Endothelial cell of umbilical vein (primary cell): ENCODE measurements around the gene TYW5. TPM values are rescaled to one million over a fixed set of nuclear protein-coding genes. Genes with fewer than 3 reads are reported as not detected.

Experiments
- BruUV-seq: library from RNA; stranded (reverse); fragments of 400-500 nt; replicated peaks from 2 replicates; lab custom pipeline; 2021; lab: Mats Ljungman, UMichigan
- CTCF ChIA-PET: fragments of 300-600, 350-600 bp; sonication (Branson Sonifier 250); formaldehyde crosslinking; loops from one replicate; lab custom pipeline; 2021; ENCODE audit warnings: antibody characterized with exemption, inconsistent platforms; lab: Charles Lee
- POLR2A ChIA-PET: fragments of 300-600, 350-600 bp; sonication (Branson Sonifier 250); formaldehyde crosslinking; loops from one replicate; lab custom pipeline; 2021; ENCODE audit warnings: antibody characterized with exemption, inconsistent platforms; lab: Charles Lee
- DNase-seq: peaks from one replicate; pipeline ENCODE4 v3.0.0-alpha.2; 2011; ENCODE audit warnings: low read depth, low spot score
- FAIRE-seq: peaks from 2 replicates; lab custom pipeline; 2011; peaks lifted over from hg19 to GRCh38; lab: Jason Lieb, UNC
- H2AFZ ChIP-seq: 2 replicates; pipeline ENCODE4 v1.6.0; 2012; ENCODE audit warnings: low read depth, low read length, control low read depth, inconsistent platforms
- H3K27ac ChIP-seq: 2 replicates; pipeline ENCODE4 v1.5.1; 2011; ENCODE audit warnings: low read depth, mild to moderate bottlenecking, control low read depth, low read length, moderate library complexity; ENCODE audit not compliant: insufficient read depth
- H3K27me3 ChIP-seq, 2 experiments: 2 replicates each; pipeline versions ENCODE4 v1.6.0 to v1.6.1; 2011; ENCODE audit warnings: low read length in 2 of 2, mixed read lengths in 1 of 2; ENCODE audit not compliant: control insufficient read depth in 2 of 2, insufficient read depth in 2 of 2
- H3K36me3 ChIP-seq, 2 experiments: 2 replicates in 1 of 2; 3 replicates in 1 of 2; pipeline ENCODE4 v1.5.1; 2011; ENCODE audit warnings: low read length in 2 of 2, mild to moderate bottlenecking in 1 of 2, moderate library complexity in 1 of 2; ENCODE audit not compliant: control insufficient read depth in 2 of 2, insufficient read depth in 2 of 2; ENCODE audit errors: extremely low read depth in 1 of 2
- H3K4me1 ChIP-seq: 3 replicates; pipeline ENCODE4 v1.5.1; 2011; ENCODE audit warnings: mild to moderate bottlenecking, low read length; ENCODE audit not compliant: control insufficient read depth, insufficient read depth; ENCODE audit errors: extremely low read depth
- H3K4me2 ChIP-seq: 2 replicates; pipeline ENCODE4 v1.6.1; 2011; ENCODE audit warnings: low read length, control low read depth, mixed read lengths; ENCODE audit not compliant: insufficient read depth
- H3K4me3 ChIP-seq, 3 experiments: fragments of 200-600 bp in 1 of 3; sonication (generic), shearing (Covaris generic) in 1 of 3; replicated peaks in 1 of 3; 2 replicates each; pipeline ENCODE4 v1.5.1; 2011 to 2016; ENCODE audit warnings: control low read depth in 3 of 3, low read length in 3 of 3, mild to moderate bottlenecking in 2 of 3, inconsistent platforms in 1 of 3, low read depth in 1 of 3, moderate library complexity in 1 of 3; ENCODE audit not compliant: insufficient read depth in 1 of 3
- H3K79me2 ChIP-seq: 2 replicates; pipeline ENCODE4 v1.6.0; 2012; ENCODE audit warnings: low read length, inconsistent platforms; ENCODE audit not compliant: control insufficient read depth, insufficient read depth
- H3K9ac ChIP-seq: replicated peaks from 2 replicates; pipeline ENCODE3; 2011; ENCODE audit warnings: low read length, control low read depth; ENCODE audit not compliant: insufficient read depth; ENCODE audit errors: extremely low read depth
- H3K9me1 ChIP-seq: replicated peaks from 3 replicates; pipeline ENCODE4 v1.6.0; 2011; ENCODE audit warnings: mild to moderate bottlenecking, low read length; ENCODE audit not compliant: control insufficient read depth, insufficient read depth; ENCODE audit errors: extremely low read depth
- H3K9me3 ChIP-seq: replicated peaks from 2 replicates; pipeline ENCODE4 v1.5.1; 2012; ENCODE audit warnings: low read length, inconsistent platforms; ENCODE audit not compliant: control insufficient read depth, insufficient read depth
- H4K20me1 ChIP-seq: replicated peaks from 2 replicates; pipeline ENCODE3; 2011; ENCODE audit warnings: mild to moderate bottlenecking, low read length; ENCODE audit not compliant: control insufficient read depth, insufficient read depth; ENCODE audit errors: extremely low read depth
- CTCF ChIP-seq, 2 donors: IDR thresholded peaks; 1 replicate in 1 of 2; 2 replicates in 1 of 2; pipeline ENCODE4 v1.5.1; 2011; ENCODE audit warnings: low read length in 2 of 2, mild to moderate bottlenecking in 2 of 2, moderate library complexity in 2 of 2, control low read depth in 1 of 2, inconsistent platforms in 1 of 2, low read depth in 1 of 2; ENCODE audit not compliant: insufficient read depth in 1 of 2; ENCODE audit errors: extremely low read depth in 1 of 2
- EZH2 ChIP-seq: IDR thresholded peaks from 2 replicates; pipeline ENCODE4 v1.6.1; 2012; ENCODE audit warnings: borderline replicate concordance, low read depth, mild to moderate bottlenecking, moderate library complexity, low read length, inconsistent platforms; ENCODE audit not compliant: severe bottlenecking
- FOS ChIP-seq: IDR thresholded peaks from 2 replicates; pipeline ENCODE4 v1.6.1; 2011; ENCODE audit warnings: mild to moderate bottlenecking, low read length, moderate library complexity, borderline replicate concordance; ENCODE audit not compliant: insufficient read depth
- GATA2 ChIP-seq: IDR thresholded peaks from 2 replicates; pipeline ENCODE4 v1.7.0; 2011; ENCODE audit warnings: low read depth, mild to moderate bottlenecking, moderate library complexity, mixed read lengths, low read length; ENCODE audit not compliant: insufficient read length, insufficient read depth
- JUN ChIP-seq: IDR thresholded peaks from 2 replicates; pipeline ENCODE4 v1.6.1; 2011; ENCODE audit warnings: borderline replicate concordance, low read depth; ENCODE audit not compliant: insufficient read length, insufficient read depth
- MAX ChIP-seq: IDR thresholded peaks from 2 replicates; pipeline ENCODE4 v1.6.1; 2011; ENCODE audit not compliant: insufficient read depth, insufficient read length
- MYC ChIP-seq: IDR thresholded peaks from one replicate; pipeline ENCODE4 v1.6.1; 2011; ENCODE audit warnings: mild to moderate bottlenecking, low read depth, low read length
- POLR2A ChIP-seq: IDR thresholded peaks from 2 replicates; pipeline ENCODE4 v1.6.1; 2012; ENCODE audit warnings: low read depth, mild to moderate bottlenecking, control low read depth, low read length
- POLR2AphosphoS5 ChIP-seq: IDR thresholded peaks from 2 replicates; pipeline ENCODE4 v1.6.1; 2012; ENCODE audit warnings: low read depth, mild to moderate bottlenecking, control low read depth, low read length, moderate library complexity; ENCODE audit not compliant: insufficient read depth
- dilution Hi-C: fragments of 300-500 bp; cut with MboI; formaldehyde crosslinking; loops from one replicate; pipeline ENCODE4 v1.15.0; 2019; ENCODE audit warnings: low sequenced_read_pairs; ENCODE audit not compliant: extremely low pct_ligation_motif_present
- intact Hi-C: fragments of 100-400 bp; cut with micrococcal nuclease; formaldehyde crosslinking; loops from one replicate; pipeline ENCODE4 v1.10.0; 2022
- polyA plus RNA-seq, 4 experiments: library from polyadenylated mRNA; depleted of rRNA in 3 of 4; stranded (reverse) in 3 of 4; unstranded in 1 of 4; fragments of >200 nt; gene quantifications; 2 replicates each; pipeline versions ENCODE4 v1.2.1 to v1.2.3, GENCODE V29; 2011 to 2012; ENCODE audit warnings: missing spikeins in 1 of 4
- total RNA-seq: library from RNA; stranded (reverse); gene quantifications from 2 replicates; pipeline ENCODE4 v1.2.3, GENCODE V29; 2021

TYW5 gene
- total and polyA plus RNA-seq, 2 donors (not counting 3 experiments of a cell fraction or from before 2014, with no cell fraction given) = 2.6 to 8.9 TPM

GRCh38 chr2:199972088-199972626, 16.9 kb upstream of the TYW5 start:
- Histone ChIP-seq H3K36me3 (no peaks in the 10 kb centered on the region), H3K4me2 (no peak overlapping the region), H3K79me2 (no peaks in the 10 kb centered on the region), H3K9me1 (no peaks in the 10 kb centered on the region), H3K4me1 (no peaks in the 10 kb centered on the region), H3K4me3 (no peak overlapping the region), H3K27me3 (no peaks in the 10 kb centered on the region), H3K9me3 (no peaks in the 10 kb centered on the region), H2AFZ (no peak overlapping the region), H4K20me1 (no peaks in the 10 kb centered on the region), H3K9ac (no peak overlapping the region), H3K27ac (no peak overlapping the region)
- dilution Hi-C loops (no loop called here), intact Hi-C loops (no loop called here)
- CTCF ChIA-PET = interaction anchor here (2.1 to 7.4 kb wide), 4 partner anchors 511 to 763 kb away, joined by 11 to 149 read pairs (median 63); no protein-coding TSS in a partner anchor
- TF ChIP-seq GATA2 = no peak
- TF ChIP-seq MAX = no peak
- no peak for TF ChIP-seq EZH2
- TF ChIP-seq POLR2AphosphoS5 = no peak
- no peak for TF ChIP-seq POLR2A
- no peak for TF ChIP-seq JUN
- TF ChIP-seq FOS = no peak
- TF ChIP-seq CTCF (IDR thresholded peaks at IDR 0.05; ENCODE audit: extremely low read depth in 1 of 2, insufficient read depth in 1 of 2, low read depth in 1 of 2, low read length in 2 of 2) = no peak
- no peak for TF ChIP-seq MYC
- no TSS peak for BruUV-seq
- FAIRE-seq (no peak), DNase-seq (no peak)
- POLR2A ChIA-PET = no interaction called here
